WERI-Rb-1 (cell line): ENCODE data around the gene ENO1.
"Not testable (repeated sequence)": the region's sequence is repeated elsewhere in the genome, so short reads cannot be mapped to it uniquely, and the experiment has no call there.

Experiments
- DNase-seq: peaks from one replicate; pipeline ENCODE4 v3.0.0-alpha.2; 2020
- H3K27ac ChIP-seq: fragments of 250-450 bp; sonication (Bioruptor Pico); 2 replicates; pipeline ENCODE4 v1.5.1; 2020; ENCODE audit warnings: mild to moderate bottlenecking, moderate library complexity
- H3K27me3 ChIP-seq: fragments of 250-450 bp; sonication (Bioruptor Pico); 2 replicates; pipeline ENCODE4 v1.5.1; 2021; ENCODE audit warnings: mild to moderate bottlenecking, low read depth, moderate library complexity; ENCODE audit not compliant: insufficient read depth, severe bottlenecking
- H3K36me3 ChIP-seq: fragments of 250-450 bp; sonication (Bioruptor Pico); 2 replicates; pipeline ENCODE4 v1.5.1; 2020; ENCODE audit warnings: mild to moderate bottlenecking, moderate library complexity
- H3K4me3 ChIP-seq: 2 replicates; pipeline ENCODE4 v1.5.1; 2011; ENCODE audit warnings: low read depth, mild to moderate bottlenecking, control low read depth, low read length
- H3K9me3 ChIP-seq: fragments of 250-450 bp; sonication (Bioruptor Pico); 2 replicates; pipeline ENCODE4 v1.5.1; 2021; ENCODE audit warnings: mild to moderate bottlenecking, moderate library complexity; ENCODE audit not compliant: severe bottlenecking
- TF ChIP-seq, protein P1 (sequence below): IDR thresholded peaks from 2 replicates; pipeline ENCODE4 v1.5.1; 2011; ENCODE audit warnings: low read depth, mild to moderate bottlenecking, control low read depth, inconsistent platforms, low read length

Gene ENO1

GRCh38 chr1:8899046-8899445, 20.6 kb upstream of the ENO1 start:
- H3K9me3 ChIP-seq, result peaks cover 4% of the 10 kb centered on the region
- TF ChIP-seq, protein P1, sequence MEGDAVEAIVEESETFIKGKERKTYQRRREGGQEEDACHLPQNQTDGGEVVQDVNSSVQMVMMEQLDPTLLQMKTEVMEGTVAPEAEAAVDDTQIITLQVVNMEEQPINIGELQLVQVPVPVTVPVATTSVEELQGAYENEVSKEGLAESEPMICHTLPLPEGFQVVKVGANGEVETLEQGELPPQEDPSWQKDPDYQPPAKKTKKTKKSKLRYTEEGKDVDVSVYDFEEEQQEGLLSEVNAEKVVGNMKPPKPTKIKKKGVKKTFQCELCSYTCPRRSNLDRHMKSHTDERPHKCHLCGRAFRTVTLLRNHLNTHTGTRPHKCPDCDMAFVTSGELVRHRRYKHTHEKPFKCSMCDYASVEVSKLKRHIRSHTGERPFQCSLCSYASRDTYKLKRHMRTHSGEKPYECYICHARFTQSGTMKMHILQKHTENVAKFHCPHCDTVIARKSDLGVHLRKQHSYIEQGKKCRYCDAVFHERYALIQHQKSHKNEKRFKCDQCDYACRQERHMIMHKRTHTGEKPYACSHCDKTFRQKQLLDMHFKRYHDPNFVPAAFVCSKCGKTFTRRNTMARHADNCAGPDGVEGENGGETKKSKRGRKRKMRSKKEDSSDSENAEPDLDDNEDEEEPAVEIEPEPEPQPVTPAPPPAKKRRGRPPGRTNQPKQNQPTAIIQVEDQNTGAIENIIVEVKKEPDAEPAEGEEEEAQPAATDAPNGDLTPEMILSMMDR, result no peak
- no peak for DNase-seq
- H3K4me3 ChIP-seq, result no peak overlapping the region
- H3K27ac ChIP-seq, result no peak overlapping the region
- no peaks in the 10 kb centered on the region for H3K27me3 ChIP-seq
- H3K36me3 ChIP-seq, result no peaks in the 10 kb centered on the region

DNA sequence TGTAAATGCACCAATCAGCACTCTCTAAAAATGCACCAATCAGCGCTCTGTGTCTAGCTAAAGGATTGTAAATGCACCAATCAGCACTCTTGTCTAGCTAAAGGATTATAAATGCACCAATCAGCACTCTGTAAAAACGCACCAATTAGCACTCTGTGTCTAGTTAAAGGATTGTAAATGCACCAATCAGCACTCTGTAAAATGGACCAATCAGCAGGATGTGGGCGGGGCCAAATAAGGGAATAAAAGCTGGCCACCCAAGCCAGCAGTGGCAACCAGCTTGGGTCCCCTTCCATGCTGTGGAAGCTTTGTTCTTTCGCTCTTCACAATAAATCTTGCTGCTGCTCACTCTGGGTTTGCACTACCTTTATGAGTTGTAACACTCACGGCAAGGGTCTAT, 19.9 kb upstream of the ENO1 start:
- not testable (repeated sequence) for H3K36me3 ChIP-seq, H3K9me3 ChIP-seq, DNase-seq, H3K4me3 ChIP-seq, H3K27me3 ChIP-seq, H3K27ac ChIP-seq

DNA sequence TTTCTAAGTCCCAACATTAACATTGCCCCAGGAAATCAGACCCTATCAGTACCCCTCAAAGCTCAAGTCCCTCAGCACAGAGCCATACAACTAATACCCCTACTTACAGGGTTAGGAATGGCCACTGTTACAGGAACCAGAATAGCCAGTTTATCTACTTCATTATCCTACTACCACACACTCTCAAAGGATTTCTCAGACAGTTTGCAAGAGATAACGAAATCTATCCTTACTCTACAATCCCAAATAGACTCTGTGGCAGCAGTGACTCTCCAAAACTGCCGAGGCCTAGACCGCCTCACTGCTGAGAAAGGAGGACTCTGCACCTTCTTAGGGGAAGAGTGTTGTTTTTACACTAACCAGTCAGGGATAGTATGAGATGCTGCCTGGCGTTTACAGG, 19.0 kb upstream of the ENO1 start:
- H3K27me3 ChIP-seq, H3K36me3 ChIP-seq, DNase-seq, H3K27ac ChIP-seq, H3K4me3 ChIP-seq, H3K9me3 ChIP-seq: not testable (repeated sequence)

DNA sequence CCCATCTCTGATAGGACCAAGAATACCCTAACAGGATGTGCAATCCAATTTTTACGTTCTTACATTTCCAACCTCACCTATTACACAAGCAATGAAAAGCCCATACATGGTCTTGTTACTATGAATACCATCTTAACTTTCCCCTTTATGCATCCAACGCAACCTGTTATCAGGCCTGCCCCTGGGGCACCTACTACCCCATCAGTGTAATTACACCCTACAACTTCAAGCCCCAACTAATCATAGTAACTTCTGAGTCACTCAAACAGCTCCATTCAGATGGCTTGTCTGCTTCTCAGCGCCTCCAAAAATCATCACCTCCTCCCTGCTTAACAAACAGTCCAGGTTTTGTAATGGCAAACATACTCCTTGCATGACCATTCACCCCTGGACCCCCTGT, 18.3 kb upstream of the ENO1 start:
- H3K27ac ChIP-seq, H3K27me3 ChIP-seq, H3K36me3 ChIP-seq, H3K4me3 ChIP-seq, DNase-seq, H3K9me3 ChIP-seq: not testable (repeated sequence)

GRCh38 chr1:8892026-8892425, 13.5 kb upstream of the ENO1 start:
- Histone ChIP-seq H3K4me3 (no peak overlapping the region), H3K36me3 (no peaks in the 10 kb centered on the region), H3K27ac (no peak overlapping the region), H3K27me3 (no peaks in the 10 kb centered on the region), H3K9me3 (no peaks in the 10 kb centered on the region)
- TF ChIP-seq, protein P1, result no peak
- DNase-seq, result no peak

DNA sequence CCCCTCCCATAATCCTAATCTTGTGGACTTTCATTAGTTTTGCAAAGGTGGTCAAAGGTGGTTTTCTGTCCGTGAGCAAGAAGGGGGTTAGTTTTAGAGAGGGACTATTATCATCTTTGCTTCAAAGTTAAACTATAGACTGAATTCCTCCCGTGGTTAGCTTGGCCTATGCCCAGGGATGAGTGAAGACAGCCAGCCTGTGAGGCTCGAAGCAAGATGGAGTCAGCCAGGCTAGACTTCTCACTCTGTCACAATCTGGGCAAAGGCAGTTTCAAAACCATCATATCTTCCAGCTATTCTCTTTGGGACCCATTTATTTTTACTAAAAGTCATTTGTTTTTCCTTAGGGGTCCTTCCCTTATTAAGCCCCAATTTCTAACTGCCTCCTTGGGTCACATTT, 12.9 kb upstream of the ENO1 start:
- Histone ChIP-seq H3K27me3 (no peaks in the 10 kb centered on the region), H3K36me3 (no peaks in the 10 kb centered on the region), H3K9me3 (no peaks in the 10 kb centered on the region), H3K4me3 (no peak overlapping the region), H3K27ac (no peak overlapping the region)
- TF ChIP-seq, protein P1, result no peak
- no peak for DNase-seq

- H3K27ac ChIP-seq, result no peak overlapping the region
- DNase-seq, result no peak
- H3K4me3 ChIP-seq, result no peak overlapping the region
- H3K27me3 ChIP-seq, result no peaks in the 10 kb centered on the region
- TF ChIP-seq, protein P1, result no peak
- no peaks in the 10 kb centered on the region for H3K36me3 ChIP-seq
- H3K9me3 ChIP-seq, result no peaks in the 10 kb centered on the region
These were observed 11.7 kb upstream of the ENO1 start for GRCh38 chr1:8889925-8890785.
